Activated CD8-positive, alpha-beta T cell treated with anti-CD3 and anti-CD28 coated beads for 36 hours (primary cell): Measurements from ENCODE around the gene MITF. TPM values are rescaled to one million over a fixed set of nuclear protein-coding genes. Genes with fewer than 3 reads are reported as not detected.

Source experiments
- ATAC-seq: fragments of 200-7000 bp; cut with Tn5 transposase; one replicate; pipeline ENCODE4 v1.10.0; 2021; ENCODE audit warnings: mild to moderate bottlenecking, moderate library complexity
- CTCF ChIA-PET: fragments of 350-600 bp; sonication (Branson Sonifier 250); formaldehyde crosslinking; loops from one replicate; lab custom pipeline; 2021; ENCODE audit warnings: antibody characterized with exemption; lab: Charles Lee
- POLR2A ChIA-PET: fragments of 350-600 bp; sonication (Branson Sonifier 250); formaldehyde crosslinking; loops from one replicate; lab custom pipeline; 2021; ENCODE audit warnings: antibody characterized with exemption; lab: Charles Lee
- DNase-seq: peaks from one replicate; pipeline ENCODE4 v3.0.0-alpha.2; 2020
- H3K27ac Mint-ChIP-seq: one replicate; pipeline ENCODE4 v1.8.0; 2021; ENCODE audit warnings: mild to moderate bottlenecking, mixed read lengths
- H3K27me3 Mint-ChIP-seq: one replicate; pipeline ENCODE4 v1.8.0; 2021; ENCODE audit warnings: mixed read lengths
- H3K36me3 Mint-ChIP-seq: one replicate; pipeline ENCODE4 v1.8.0; 2021; ENCODE audit warnings: low read depth, mixed read lengths
- H3K4me1 Mint-ChIP-seq: one replicate; pipeline ENCODE4 v1.8.0; 2021; ENCODE audit warnings: low read depth, mixed read lengths
- H3K4me3 Mint-ChIP-seq: one replicate; pipeline ENCODE4 v1.8.0; 2021; ENCODE audit warnings: mild to moderate bottlenecking, moderate library complexity, mixed read lengths
- H3K9me3 Mint-ChIP-seq: one replicate; pipeline ENCODE4 v1.8.0; 2021; ENCODE audit warnings: mixed read lengths
- intact Hi-C: fragments of 100-400 bp; cut with micrococcal nuclease; formaldehyde crosslinking; loops from one replicate; pipeline ENCODE4 v1.10.0; 2022
- total RNA-seq, 2 experiments: library from RNA; stranded (reverse); gene quantifications; one replicate each; pipeline ENCODE4 v1.2.3, GENCODE V29; 2021
- TF ChIP-seq, protein P1 (sequence below): fragments of 200-600 bp; IDR thresholded peaks from one replicate; pipeline ENCODE4 v1.8.0; 2022; ENCODE audit warnings: antibody characterized with exemption, mild to moderate bottlenecking

The MITF gene
- total RNA-seq, 2 experiments from 2014 or later = not detected

- DNase-seq (no peak), ATAC-seq (no peak)
- H3K27me3 Mint-ChIP-seq = no peaks in the 10 kb centered on the region
- H3K4me3 Mint-ChIP-seq = no peak overlapping the region
- ChIA-PET CTCF (no interaction called here), POLR2A (no interaction called here)
- H3K27ac Mint-ChIP-seq = no peak overlapping the region
- no peaks in the 10 kb centered on the region for H3K4me1 Mint-ChIP-seq
- intact Hi-C loops = no loop called here
- no peaks in the 10 kb centered on the region for H3K36me3 Mint-ChIP-seq
- peaks cover 7% of the 10 kb centered on the region for H3K9me3 Mint-ChIP-seq
- TF ChIP-seq, protein P1, sequence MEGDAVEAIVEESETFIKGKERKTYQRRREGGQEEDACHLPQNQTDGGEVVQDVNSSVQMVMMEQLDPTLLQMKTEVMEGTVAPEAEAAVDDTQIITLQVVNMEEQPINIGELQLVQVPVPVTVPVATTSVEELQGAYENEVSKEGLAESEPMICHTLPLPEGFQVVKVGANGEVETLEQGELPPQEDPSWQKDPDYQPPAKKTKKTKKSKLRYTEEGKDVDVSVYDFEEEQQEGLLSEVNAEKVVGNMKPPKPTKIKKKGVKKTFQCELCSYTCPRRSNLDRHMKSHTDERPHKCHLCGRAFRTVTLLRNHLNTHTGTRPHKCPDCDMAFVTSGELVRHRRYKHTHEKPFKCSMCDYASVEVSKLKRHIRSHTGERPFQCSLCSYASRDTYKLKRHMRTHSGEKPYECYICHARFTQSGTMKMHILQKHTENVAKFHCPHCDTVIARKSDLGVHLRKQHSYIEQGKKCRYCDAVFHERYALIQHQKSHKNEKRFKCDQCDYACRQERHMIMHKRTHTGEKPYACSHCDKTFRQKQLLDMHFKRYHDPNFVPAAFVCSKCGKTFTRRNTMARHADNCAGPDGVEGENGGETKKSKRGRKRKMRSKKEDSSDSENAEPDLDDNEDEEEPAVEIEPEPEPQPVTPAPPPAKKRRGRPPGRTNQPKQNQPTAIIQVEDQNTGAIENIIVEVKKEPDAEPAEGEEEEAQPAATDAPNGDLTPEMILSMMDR = no peak
These were observed 42.9 kb upstream of the MITF start for GRCh38 chr3:69696367-69696766.

- intact Hi-C loops = no loop called here
- POLR2A ChIA-PET = no interaction called here
- CTCF ChIA-PET = no interaction called here
- no peak overlapping the region for H3K27ac Mint-ChIP-seq
- DNase-seq (no peak), ATAC-seq (no peak)
- H3K9me3 Mint-ChIP-seq = peaks cover 7% of the 10 kb centered on the region
- H3K27me3 Mint-ChIP-seq = no peaks in the 10 kb centered on the region
- TF ChIP-seq, protein P1 = no peak
- no peaks in the 10 kb centered on the region for H3K4me1 Mint-ChIP-seq
- H3K36me3 Mint-ChIP-seq = no peaks in the 10 kb centered on the region
- H3K4me3 Mint-ChIP-seq = no peak overlapping the region
These were observed 41.9 kb upstream of the MITF start for GRCh38 chr3:69697381-69697780.

DNA sequence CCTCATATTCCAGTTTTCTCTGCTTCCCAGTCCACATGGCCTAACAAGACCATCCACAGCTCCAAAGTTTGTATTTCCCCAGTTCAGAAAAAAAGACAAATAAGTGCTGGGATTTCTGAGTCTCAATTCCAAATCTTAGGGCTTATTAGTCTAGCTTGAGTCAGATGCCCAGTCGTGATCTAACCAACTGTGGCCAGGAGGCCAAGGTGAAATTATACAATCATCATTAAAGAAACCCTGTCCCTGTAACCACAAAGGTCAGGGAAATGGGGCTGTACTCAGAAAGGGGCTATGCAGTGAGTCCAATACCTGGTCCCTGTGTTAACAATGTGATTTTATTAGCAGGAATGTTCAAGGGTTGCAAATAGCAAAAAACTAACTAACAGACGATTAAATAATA lies 40.5 kb upstream of the MITF start:
- Mint-ChIP-seq H3K27ac (no peak overlapping the region), H3K27me3 (no peaks in the 10 kb centered on the region), H3K4me3 (no peak overlapping the region), H3K36me3 (no peaks in the 10 kb centered on the region), H3K9me3 (peaks cover 7% of the 10 kb centered on the region), H3K4me1 (no peaks in the 10 kb centered on the region)
- DNase-seq = no peak
- ATAC-seq = no peak
- intact Hi-C loops = no loop called here
- POLR2A ChIA-PET = no interaction called here
- CTCF ChIA-PET = no interaction called here
- TF ChIP-seq, protein P1 = no peak

DNA sequence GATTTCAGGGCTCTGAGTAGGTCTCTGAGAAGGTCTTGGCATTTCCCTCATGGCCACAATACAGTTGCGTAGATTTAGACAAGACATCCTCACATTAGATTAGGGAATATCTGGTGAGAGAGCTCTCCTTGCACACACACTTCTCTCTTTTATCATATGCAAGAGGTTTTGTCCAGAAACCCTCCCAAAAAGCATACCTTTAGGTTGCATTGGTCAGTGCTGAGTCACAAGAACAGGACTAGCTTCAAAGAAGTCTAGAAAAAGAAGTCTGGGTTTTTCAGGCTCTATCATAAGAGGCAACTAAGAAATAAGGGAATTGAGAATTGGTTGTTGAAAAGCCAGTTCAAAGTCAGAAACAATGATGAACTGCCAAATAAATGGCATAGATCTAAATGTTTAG lies 40.1 kb upstream of the MITF start:
- no peak overlapping the region for H3K4me3 Mint-ChIP-seq
- H3K9me3 Mint-ChIP-seq = peaks cover 7% of the 10 kb centered on the region
- ChIA-PET CTCF (no interaction called here), POLR2A (no interaction called here)
- H3K27me3 Mint-ChIP-seq = no peaks in the 10 kb centered on the region
- TF ChIP-seq, protein P1 = no peak
- no peaks in the 10 kb centered on the region for H3K36me3 Mint-ChIP-seq
- intact Hi-C loops = no loop called here
- no peaks in the 10 kb centered on the region for H3K4me1 Mint-ChIP-seq
- no peak overlapping the region for H3K27ac Mint-ChIP-seq
- no peak for DNase-seq
- ATAC-seq = no peak

DNA sequence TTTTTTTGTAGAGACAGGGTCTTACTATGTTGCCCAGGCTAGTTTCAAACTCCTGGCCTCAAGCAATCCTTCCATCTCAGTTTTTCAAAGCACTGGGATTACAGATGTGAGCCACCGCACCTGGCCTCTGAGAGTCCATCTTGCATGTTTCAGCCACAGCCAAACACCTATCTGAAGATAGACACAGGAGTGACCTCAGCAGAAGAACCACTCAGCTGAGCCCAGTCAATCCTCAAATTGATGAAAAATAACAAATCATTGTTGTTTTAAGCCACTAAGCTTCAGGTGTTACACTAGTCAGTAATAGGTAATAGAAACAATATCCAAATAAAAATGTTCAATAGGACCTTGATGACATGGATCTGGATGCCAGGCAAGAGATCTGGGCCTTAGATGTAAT lies 38.3 kb upstream of the MITF start:
- ChIA-PET CTCF (no interaction called here), POLR2A (no interaction called here)
- Mint-ChIP-seq H3K9me3 (peaks cover 7% of the 10 kb centered on the region), H3K4me3 (no peak overlapping the region), H3K27me3 (no peaks in the 10 kb centered on the region), H3K27ac (no peak overlapping the region), H3K4me1 (no peaks in the 10 kb centered on the region), H3K36me3 (no peaks in the 10 kb centered on the region)
- no peak for DNase-seq
- ATAC-seq = no peak
- TF ChIP-seq, protein P1 = no peak
- intact Hi-C loops = no loop called here
